Liver (tissue), 9 donors: Measurements from ENCODE around the gene CACNA1I. TPM values are rescaled to one million over a fixed set of nuclear protein-coding genes. Genes with fewer than 3 reads are reported as not detected.

Source experiments
- DNase-seq: peaks from one replicate; pipeline ENCODE4 v3.0.0-alpha.2; 2017; ENCODE audit warnings: low spot score
- H3K27ac ChIP-seq, 2 donors: one replicate each; pipeline ENCODE4 v1.7.0; 2013; ENCODE audit warnings: inconsistent platforms in 2 of 2, low read length in 2 of 2, control low read depth in 1 of 2, low read depth in 1 of 2, mild to moderate bottlenecking in 1 of 2
- H3K27me3 ChIP-seq, 4 donors: one replicate each; pipeline versions ENCODE4 v1.6.1 to v1.7.0; 2013; ENCODE audit warnings: low read length in 3 of 4, inconsistent platforms in 1 of 4, mild to moderate bottlenecking in 1 of 4, moderate library complexity in 1 of 4; ENCODE audit not compliant: control insufficient read depth in 4 of 4, insufficient read depth in 4 of 4
- H3K36me3 ChIP-seq, 4 donors: one replicate each; pipeline versions ENCODE4 v1.6.1 to v1.7.0; 2013; ENCODE audit warnings: low read length in 3 of 4, mild to moderate bottlenecking in 3 of 4, low read depth in 1 of 4, moderate library complexity in 1 of 4; ENCODE audit not compliant: control insufficient read depth in 4 of 4, insufficient read depth in 3 of 4
- H3K4me1 ChIP-seq, 4 donors: one replicate each; pipeline versions ENCODE4 v1.6.1 to v1.7.0; 2013; ENCODE audit warnings: low read length in 3 of 4, mild to moderate bottlenecking in 3 of 4, moderate library complexity in 1 of 4; ENCODE audit not compliant: control insufficient read depth in 4 of 4, insufficient read depth in 4 of 4
- H3K4me3 ChIP-seq, 3 donors: one replicate each; pipeline versions ENCODE4 v1.6.1 to v1.7.0; 2013; ENCODE audit warnings: low read length in 3 of 3, control low read depth in 1 of 3, low read depth in 1 of 3, mild to moderate bottlenecking in 1 of 3
- H3K9ac ChIP-seq, 2 donors: one replicate each; pipeline ENCODE4 v1.7.0; 2013; ENCODE audit warnings: low read length in 2 of 2, mild to moderate bottlenecking in 2 of 2, moderate library complexity in 2 of 2, control low read depth in 1 of 2, low read depth in 1 of 2
- H3K9me3 ChIP-seq, 4 donors: one replicate each; pipeline versions ENCODE4 v1.6.1 to v1.7.0; 2013; ENCODE audit warnings: low read length in 3 of 4; ENCODE audit not compliant: control insufficient read depth in 4 of 4
- EGR1 ChIP-seq, 2 donors: IDR thresholded peaks; 2 replicates each; pipeline ENCODE4 v1.6.1; 2016 to 2018; ENCODE audit warnings: antibody characterized with exemption in 2 of 2, low read depth in 2 of 2
- FOXA1 ChIP-seq: IDR thresholded peaks from 2 replicates; pipeline ENCODE4 v1.6.1; 2016; ENCODE audit warnings: antibody characterized with exemption
- FOXA2 ChIP-seq: IDR thresholded peaks from 2 replicates; pipeline ENCODE4 v1.6.1; 2016; ENCODE audit warnings: antibody characterized with exemption
- GABPA ChIP-seq, 2 donors: IDR thresholded peaks in 1 of 2; conservative IDR thresholded peaks in 1 of 2; 2 replicates each; pipeline ENCODE4 v1.6.1; 2016; ENCODE audit warnings: antibody characterized with exemption in 2 of 2, mild to moderate bottlenecking in 1 of 2, moderate library complexity in 1 of 2
- HNF4A ChIP-seq, 2 donors: conservative IDR thresholded peaks; 2 replicates each; pipeline ENCODE4 v1.6.1; 2016; ENCODE audit warnings: antibody characterized with exemption in 2 of 2, mild to moderate bottlenecking in 2 of 2
- HNF4G ChIP-seq: IDR thresholded peaks from 2 replicates; pipeline ENCODE4 v1.6.1; 2016; ENCODE audit warnings: antibody characterized with exemption
- JUND ChIP-seq, 2 donors: IDR thresholded peaks; 2 replicates each; pipeline ENCODE4 v1.6.1; 2016; ENCODE audit warnings: antibody characterized with exemption in 2 of 2
- NR2F2 ChIP-seq: IDR thresholded peaks from 2 replicates; pipeline ENCODE4 v1.6.1; 2016; ENCODE audit warnings: antibody characterized with exemption
- RAD21 ChIP-seq, 2 donors: IDR thresholded peaks; 2 replicates each; pipeline ENCODE4 v1.6.1; 2016; ENCODE audit warnings: antibody characterized with exemption in 2 of 2, mild to moderate bottlenecking in 2 of 2
- RXRA ChIP-seq, 2 donors: IDR thresholded peaks; 2 replicates each; pipeline ENCODE4 v1.6.1; 2017 to 2018; ENCODE audit warnings: antibody characterized with exemption in 2 of 2, mild to moderate bottlenecking in 1 of 2
- SP1 ChIP-seq: IDR thresholded peaks from 2 replicates; pipeline ENCODE4 v1.6.1; 2018; ENCODE audit warnings: antibody characterized with exemption, mild to moderate bottlenecking
- TAF1 ChIP-seq: conservative IDR thresholded peaks from 2 replicates; pipeline ENCODE4 v1.6.1; 2016; ENCODE audit warnings: antibody characterized with exemption, mild to moderate bottlenecking
- YY1 ChIP-seq: IDR thresholded peaks from 2 replicates; pipeline ENCODE4 v1.6.1; 2016; ENCODE audit warnings: antibody characterized with exemption, mild to moderate bottlenecking
- WGBS: extraction: QIAGEN DNeasy Blood & Tissue Kit; methylation state at CpG from one replicate; pipeline ENCODE4 v1.1.7; 2013; 5-methylcytosine and 5-hydroxymethylcytosine counted together
- polyA plus RNA-seq, 2 donors: library from polyadenylated mRNA; stranded (reverse) in 1 of 2; unstranded in 1 of 2; fragments of 200-250 nt in 1 of 2; fragments of >200 nt in 1 of 2; fragmentation: Nextera tagmentation in 1 of 2; extraction: Ambion mirVana in 1 of 2; gene quantifications; one replicate each; pipeline versions ENCODE4 v1.2.1 to v1.2.3, GENCODE V29; 2013 to 2015
- total RNA-seq, 2 donors: library from RNA; depleted of rRNA; stranded (reverse); fragments of >200 nt; gene quantifications; one replicate each; pipeline ENCODE4 v1.2.3, GENCODE V29; 2014
- TF ChIP-seq, protein P1 (sequence below): IDR thresholded peaks from 2 replicates; pipeline ENCODE4 v1.6.1; 2016; ENCODE audit warnings: antibody characterized with exemption
- TF ChIP-seq, protein P2 (sequence below): IDR thresholded peaks from 2 replicates; pipeline ENCODE4 v1.6.1; 2016; ENCODE audit warnings: antibody characterized with exemption
- TF ChIP-seq, protein P3 (sequence below): IDR thresholded peaks from 2 replicates; pipeline ENCODE4 v1.6.1; 2016; ENCODE audit warnings: antibody characterized with exemption, mild to moderate bottlenecking
- TF ChIP-seq, protein P4 (sequence below): fragments of 150-350 bp; IDR thresholded peaks from 2 replicates; pipeline ENCODE4 v1.5.1; 2017; ENCODE audit warnings: improper control_type of control experiment, low read depth, low read length; ENCODE audit not compliant: missing input control
- TF ChIP-seq, protein P5 (sequence below): IDR thresholded peaks from 2 replicates; pipeline ENCODE4 v1.6.1; 2016; ENCODE audit warnings: antibody characterized with exemption
- donor health status: healthy.
- donor health status: healthy.
- donor health status: healthy.
- donor health status: healthy.
- donor health status: healthy.

Gene CACNA1I
- total and polyA plus RNA-seq, 4 donors: under 0.01 to 0.14 (median 0.01) TPM; not detected in 1

DNA sequence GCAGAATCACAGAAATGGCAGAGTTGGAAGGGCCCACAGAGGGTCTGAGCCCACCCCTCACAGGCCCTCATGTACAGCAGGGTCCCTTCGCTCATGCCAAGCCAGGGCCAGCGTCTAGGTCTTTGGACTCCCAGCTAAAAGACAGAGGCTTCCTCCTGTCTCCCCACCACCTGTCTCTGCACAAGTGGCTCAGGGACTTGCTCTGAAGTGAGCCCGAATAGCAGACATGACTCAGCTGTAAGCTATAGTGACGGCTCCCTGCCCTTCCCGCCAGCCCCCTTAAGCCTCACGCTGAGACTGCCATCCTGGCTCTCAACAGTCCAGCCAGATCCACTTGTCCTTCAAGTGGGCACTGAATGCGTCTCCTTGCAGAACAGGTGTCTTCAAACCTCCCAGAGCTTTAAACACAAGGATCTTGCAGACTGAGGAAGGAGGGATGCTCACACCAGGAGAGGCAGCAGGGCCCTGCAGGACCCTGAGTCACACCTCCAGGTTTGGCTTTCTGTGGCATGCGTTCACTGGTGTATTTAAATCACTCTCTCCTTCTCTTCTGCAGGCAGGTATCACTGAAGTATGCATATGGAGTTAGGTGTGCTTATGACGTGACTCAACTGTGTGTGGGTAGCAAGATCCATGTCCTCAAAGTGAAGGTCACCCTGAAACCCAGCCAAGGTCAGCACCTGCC, 154.9 kb downstream of the CACNA1I start:
- H3K9ac ChIP-seq: no peak overlapping the region
- H3K4me1 ChIP-seq: no peaks in the 10 kb centered on the region
- TF ChIP-seq, protein P1, sequence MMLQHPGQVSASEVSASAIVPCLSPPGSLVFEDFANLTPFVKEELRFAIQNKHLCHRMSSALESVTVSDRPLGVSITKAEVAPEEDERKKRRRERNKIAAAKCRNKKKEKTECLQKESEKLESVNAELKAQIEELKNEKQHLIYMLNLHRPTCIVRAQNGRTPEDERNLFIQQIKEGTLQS: no peak
- TF ChIP-seq GABPA (IDR thresholded peaks at IDR 0.05 in 1 of 2, conservative IDR thresholded peaks at IDR 0.05 in 1 of 2): no peak
- TF ChIP-seq, protein P2, sequence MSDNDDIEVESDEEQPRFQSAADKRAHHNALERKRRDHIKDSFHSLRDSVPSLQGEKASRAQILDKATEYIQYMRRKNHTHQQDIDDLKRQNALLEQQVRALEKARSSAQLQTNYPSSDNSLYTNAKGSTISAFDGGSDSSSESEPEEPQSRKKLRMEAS: no peak
- no peak for TF ChIP-seq FOXA1
- TF ChIP-seq, protein P3, sequence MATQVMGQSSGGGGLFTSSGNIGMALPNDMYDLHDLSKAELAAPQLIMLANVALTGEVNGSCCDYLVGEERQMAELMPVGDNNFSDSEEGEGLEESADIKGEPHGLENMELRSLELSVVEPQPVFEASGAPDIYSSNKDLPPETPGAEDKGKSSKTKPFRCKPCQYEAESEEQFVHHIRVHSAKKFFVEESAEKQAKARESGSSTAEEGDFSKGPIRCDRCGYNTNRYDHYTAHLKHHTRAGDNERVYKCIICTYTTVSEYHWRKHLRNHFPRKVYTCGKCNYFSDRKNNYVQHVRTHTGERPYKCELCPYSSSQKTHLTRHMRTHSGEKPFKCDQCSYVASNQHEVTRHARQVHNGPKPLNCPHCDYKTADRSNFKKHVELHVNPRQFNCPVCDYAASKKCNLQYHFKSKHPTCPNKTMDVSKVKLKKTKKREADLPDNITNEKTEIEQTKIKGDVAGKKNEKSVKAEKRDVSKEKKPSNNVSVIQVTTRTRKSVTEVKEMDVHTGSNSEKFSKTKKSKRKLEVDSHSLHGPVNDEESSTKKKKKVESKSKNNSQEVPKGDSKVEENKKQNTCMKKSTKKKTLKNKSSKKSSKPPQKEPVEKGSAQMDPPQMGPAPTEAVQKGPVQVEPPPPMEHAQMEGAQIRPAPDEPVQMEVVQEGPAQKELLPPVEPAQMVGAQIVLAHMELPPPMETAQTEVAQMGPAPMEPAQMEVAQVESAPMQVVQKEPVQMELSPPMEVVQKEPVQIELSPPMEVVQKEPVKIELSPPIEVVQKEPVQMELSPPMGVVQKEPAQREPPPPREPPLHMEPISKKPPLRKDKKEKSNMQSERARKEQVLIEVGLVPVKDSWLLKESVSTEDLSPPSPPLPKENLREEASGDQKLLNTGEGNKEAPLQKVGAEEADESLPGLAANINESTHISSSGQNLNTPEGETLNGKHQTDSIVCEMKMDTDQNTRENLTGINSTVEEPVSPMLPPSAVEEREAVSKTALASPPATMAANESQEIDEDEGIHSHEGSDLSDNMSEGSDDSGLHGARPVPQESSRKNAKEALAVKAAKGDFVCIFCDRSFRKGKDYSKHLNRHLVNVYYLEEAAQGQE: no peak
- no peak for TF ChIP-seq HNF4G
- TF ChIP-seq RAD21 (IDR thresholded peaks at IDR 0.05): no peak
- TF ChIP-seq RXRA (IDR thresholded peaks at IDR 0.05): no peak
- 87% methylated on average over 9 of the region's 9 CpGs for WGBS
- H3K27ac ChIP-seq: no peak overlapping the region
- peaks cover 0 to 4% (median 1%) of the 10 kb centered on the region in 4 donors for H3K27me3 ChIP-seq
- H3K9me3 ChIP-seq: no peaks in the 10 kb centered on the region
- H3K4me3 ChIP-seq: no peak overlapping the region
- no peak for DNase-seq
- H3K36me3 ChIP-seq: no peaks in the 10 kb centered on the region

DNA sequence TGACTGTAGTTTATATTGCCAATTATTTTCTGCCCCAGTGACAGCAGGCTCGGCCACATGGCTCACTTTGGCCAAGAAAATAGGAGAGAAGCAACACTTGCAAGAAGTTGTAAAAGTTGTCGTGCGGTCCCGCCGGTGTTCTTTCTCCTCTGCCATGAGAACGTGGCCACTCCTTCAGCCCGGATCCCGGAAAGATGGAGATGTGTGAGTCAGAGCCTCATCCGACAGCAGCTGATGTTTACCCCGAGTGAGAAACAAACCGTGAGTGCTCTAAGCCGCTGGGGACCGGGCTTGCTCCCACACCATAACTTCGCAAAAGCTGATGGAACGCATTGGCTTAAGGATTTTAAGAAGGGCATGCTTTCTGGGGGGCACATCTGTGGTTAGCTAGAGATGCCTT, 157.0 kb downstream of the CACNA1I start:
- TF ChIP-seq JUND (IDR thresholded peaks at IDR 0.05) (no peak), GABPA (IDR thresholded peaks at IDR 0.05 in 1 of 2, conservative IDR thresholded peaks at IDR 0.05 in 1 of 2) (no peak), RAD21 (IDR thresholded peaks at IDR 0.05) (no peak), SP1 (no peak), FOXA2 (no peak), HNF4G (no peak), EGR1 (IDR thresholded peaks at IDR 0.05; ENCODE audit: low read depth in 2 of 2) (no peak), NR2F2 (no peak), FOXA1 (no peak), HNF4A (conservative IDR thresholded peaks at IDR 0.05) (no peak), RXRA (IDR thresholded peaks at IDR 0.05) (no peak), TAF1 (no peak), YY1 (no peak)
- TF ChIP-seq, protein P4, sequence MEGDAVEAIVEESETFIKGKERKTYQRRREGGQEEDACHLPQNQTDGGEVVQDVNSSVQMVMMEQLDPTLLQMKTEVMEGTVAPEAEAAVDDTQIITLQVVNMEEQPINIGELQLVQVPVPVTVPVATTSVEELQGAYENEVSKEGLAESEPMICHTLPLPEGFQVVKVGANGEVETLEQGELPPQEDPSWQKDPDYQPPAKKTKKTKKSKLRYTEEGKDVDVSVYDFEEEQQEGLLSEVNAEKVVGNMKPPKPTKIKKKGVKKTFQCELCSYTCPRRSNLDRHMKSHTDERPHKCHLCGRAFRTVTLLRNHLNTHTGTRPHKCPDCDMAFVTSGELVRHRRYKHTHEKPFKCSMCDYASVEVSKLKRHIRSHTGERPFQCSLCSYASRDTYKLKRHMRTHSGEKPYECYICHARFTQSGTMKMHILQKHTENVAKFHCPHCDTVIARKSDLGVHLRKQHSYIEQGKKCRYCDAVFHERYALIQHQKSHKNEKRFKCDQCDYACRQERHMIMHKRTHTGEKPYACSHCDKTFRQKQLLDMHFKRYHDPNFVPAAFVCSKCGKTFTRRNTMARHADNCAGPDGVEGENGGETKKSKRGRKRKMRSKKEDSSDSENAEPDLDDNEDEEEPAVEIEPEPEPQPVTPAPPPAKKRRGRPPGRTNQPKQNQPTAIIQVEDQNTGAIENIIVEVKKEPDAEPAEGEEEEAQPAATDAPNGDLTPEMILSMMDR: no peak
- TF ChIP-seq, protein P5, sequence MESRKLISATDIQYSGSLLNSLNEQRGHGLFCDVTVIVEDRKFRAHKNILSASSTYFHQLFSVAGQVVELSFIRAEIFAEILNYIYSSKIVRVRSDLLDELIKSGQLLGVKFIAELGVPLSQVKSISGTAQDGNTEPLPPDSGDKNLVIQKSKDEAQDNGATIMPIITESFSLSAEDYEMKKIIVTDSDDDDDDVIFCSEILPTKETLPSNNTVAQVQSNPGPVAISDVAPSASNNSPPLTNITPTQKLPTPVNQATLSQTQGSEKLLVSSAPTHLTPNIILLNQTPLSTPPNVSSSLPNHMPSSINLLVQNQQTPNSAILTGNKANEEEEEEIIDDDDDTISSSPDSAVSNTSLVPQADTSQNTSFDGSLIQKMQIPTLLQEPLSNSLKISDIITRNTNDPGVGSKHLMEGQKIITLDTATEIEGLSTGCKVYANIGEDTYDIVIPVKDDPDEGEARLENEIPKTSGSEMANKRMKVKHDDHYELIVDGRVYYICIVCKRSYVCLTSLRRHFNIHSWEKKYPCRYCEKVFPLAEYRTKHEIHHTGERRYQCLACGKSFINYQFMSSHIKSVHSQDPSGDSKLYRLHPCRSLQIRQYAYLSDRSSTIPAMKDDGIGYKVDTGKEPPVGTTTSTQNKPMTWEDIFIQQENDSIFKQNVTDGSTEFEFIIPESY: no peak
- TF ChIP-seq, protein P3: no peak
- TF ChIP-seq, protein P2: no peak
- Histone ChIP-seq H3K27me3 (peaks cover 0 to 5% (median 0%) of the 10 kb centered on the region in 4 donors), H3K27ac (no peak overlapping the region), H3K4me3 (no peak overlapping the region), H3K36me3 (no peaks in the 10 kb centered on the region), H3K9me3 (no peaks in the 10 kb centered on the region), H3K4me1 (no peaks in the 10 kb centered on the region), H3K9ac (no peak overlapping the region)
- no peak for DNase-seq
- 44% methylated on average over 15 of the region's 15 CpGs for WGBS
